Activated CD4-positive, alpha-beta T cell treated with anti-CD3 and anti-CD28 coated beads, Interleukin-2, amount 10 ng/mL, durations not matched to agents 24 days and 14 days (primary cell): Measurements from ENCODE around the gene CCDC81. TPM values are rescaled to one million over a fixed set of nuclear protein-coding genes. Genes with fewer than 3 reads are reported as not detected.
A peak's percentile ranks its signal among the peaks of the same experiment; 100 is the strongest.

Experiments
- DNase-seq: peaks from one replicate; pipeline ENCODE4 v3.0.0; 2022
- H3K27ac Mint-ChIP-seq: one replicate; pipeline ENCODE4 v1.8.0; 2022; ENCODE audit warnings: mild to moderate bottlenecking, mixed read lengths
- H3K27me3 Mint-ChIP-seq: one replicate; pipeline ENCODE4 v1.8.0; 2022; ENCODE audit warnings: mixed read lengths
- H3K36me3 Mint-ChIP-seq: one replicate; pipeline ENCODE4 v1.8.0; 2022; ENCODE audit warnings: low read depth, mild to moderate bottlenecking, mixed read lengths
- H3K4me1 Mint-ChIP-seq: one replicate; pipeline ENCODE4 v1.8.0; 2021; ENCODE audit warnings: mixed read lengths
- H3K4me3 Mint-ChIP-seq: one replicate; pipeline ENCODE4 v1.8.0; 2022; ENCODE audit warnings: mild to moderate bottlenecking, moderate library complexity, mixed read lengths
- H3K9me3 Mint-ChIP-seq: one replicate; pipeline ENCODE4 v1.8.0; 2021; ENCODE audit warnings: mixed read lengths
- intact Hi-C: fragments of 100-400 bp; cut with micrococcal nuclease; formaldehyde crosslinking; loops from one replicate; pipeline ENCODE4 v1.15.1; 2023
- total RNA-seq: library from RNA; stranded (reverse); gene quantifications from 2 replicates; pipeline ENCODE4 v1.2.3, GENCODE V29; 2022

CCDC81 gene
- total RNA-seq, 1 donor from 2014 or later, result 0.75 TPM

GRCh38 chr11:86456075-86456939, 81.6 kb downstream of the CCDC81 start:
- intact Hi-C loops, result loop anchor here (1.0 to 5.0 kb wide), 6 partner anchors 137 to 514 kb away; partner anchors contain the start of gene ME3
- Mint-ChIP-seq H3K9me3 (no peaks in the 10 kb centered on the region), H3K4me1 (peaks cover 45% of the 10 kb centered on the region), H3K27me3 (no peaks in the 10 kb centered on the region), H3K36me3 (no peaks in the 10 kb centered on the region), H3K27ac (peak overlapping the region; percentile 45), H3K4me3 (no peak overlapping the region)
- DNase-seq, result peak; percentile 93

GRCh38 chr11:86458294-86459001, 83.8 kb downstream of the CCDC81 start:
- H3K27me3 Mint-ChIP-seq, result no peaks in the 10 kb centered on the region
- H3K36me3 Mint-ChIP-seq, result no peaks in the 10 kb centered on the region
- H3K27ac Mint-ChIP-seq, result peak overlapping the region; percentile 25
- intact Hi-C loops, result loop anchor here (5.0 kb wide), 2 partner anchors 214 to 516 kb away; partner anchors contain the start of gene ME3
- H3K9me3 Mint-ChIP-seq, result no peaks in the 10 kb centered on the region
- peaks cover 45% of the 10 kb centered on the region for H3K4me1 Mint-ChIP-seq
- H3K4me3 Mint-ChIP-seq, result no peak overlapping the region
- DNase-seq, result no peak

GRCh38 chr11:86459002-86459385, 84.3 kb downstream of the CCDC81 start:
- H3K4me1 Mint-ChIP-seq, result peaks cover 43% of the 10 kb centered on the region
- H3K9me3 Mint-ChIP-seq, result no peaks in the 10 kb centered on the region
- no peak for DNase-seq

GRCh38 chr11:86459682-86460460, 85.2 kb downstream of the CCDC81 start:
- H3K4me3 Mint-ChIP-seq, result no peak overlapping the region
- peak overlapping the region; percentile 52 for H3K27ac Mint-ChIP-seq
- no peaks in the 10 kb centered on the region for H3K27me3 Mint-ChIP-seq
- H3K4me1 Mint-ChIP-seq, result peaks cover 35% of the 10 kb centered on the region
- no peak for DNase-seq
- no peaks in the 10 kb centered on the region for H3K9me3 Mint-ChIP-seq
- peaks cover under 1% of the 10 kb centered on the region for H3K36me3 Mint-ChIP-seq
- intact Hi-C loops, result loop anchor here (1.0 to 5.0 kb wide), 5 partner anchors 44 to 518 kb away; partner anchors contain the start of gene ME3

More at GRCh38 chr11:86459002-86459385, 84.3 kb downstream of the CCDC81 start:
- H3K27me3 Mint-ChIP-seq, result no peaks in the 10 kb centered on the region
- intact Hi-C loops, result loop anchor here (5.0 kb wide), 2 partner anchors 213 to 517 kb away; partner anchors contain the start of gene ME3
- no peak overlapping the region for H3K27ac Mint-ChIP-seq
- H3K36me3 Mint-ChIP-seq, result no peaks in the 10 kb centered on the region
- H3K4me3 Mint-ChIP-seq, result no peak overlapping the region

GRCh38 chr11:86460461-86461385, 86.0 kb downstream of the CCDC81 start:
- peak overlapping the region; percentile 52 for H3K27ac Mint-ChIP-seq
- intact Hi-C loops, result loop anchor here (1.0 to 2.0 kb wide), 3 partner anchors 44 to 358 kb away; no protein-coding TSS in a partner anchor
- H3K4me1 Mint-ChIP-seq, result peaks cover 32% of the 10 kb centered on the region
- no peak overlapping the region for H3K4me3 Mint-ChIP-seq
- no peaks in the 10 kb centered on the region for H3K9me3 Mint-ChIP-seq
- DNase-seq, result no peak
- peaks cover 1% of the 10 kb centered on the region for H3K36me3 Mint-ChIP-seq
- H3K27me3 Mint-ChIP-seq, result no peaks in the 10 kb centered on the region

- no peak overlapping the region for H3K4me3 Mint-ChIP-seq
- DNase-seq, result no peak
- H3K9me3 Mint-ChIP-seq, result no peaks in the 10 kb centered on the region
- H3K4me1 Mint-ChIP-seq, result peaks cover 22% of the 10 kb centered on the region
- H3K27ac Mint-ChIP-seq, result peak overlapping the region; percentile 48
- peaks cover 1% of the 10 kb centered on the region for H3K36me3 Mint-ChIP-seq
- H3K27me3 Mint-ChIP-seq, result no peaks in the 10 kb centered on the region
- intact Hi-C loops, result loop anchor here (2.0 kb wide), 1 partner anchor 63 kb away; no protein-coding TSS in a partner anchor
Measured at GRCh38 chr11:86461892-86462291, 87.2 kb downstream of the CCDC81 start.

GRCh38 chr11:86463120-86463519, 88.4 kb downstream of the CCDC81 start:
- Mint-ChIP-seq H3K36me3 (peaks cover 1% of the 10 kb centered on the region), H3K9me3 (peaks cover 2% of the 10 kb centered on the region), H3K27ac (no peak overlapping the region), H3K4me3 (no peak overlapping the region), H3K4me1 (peaks cover 21% of the 10 kb centered on the region), H3K27me3 (no peaks in the 10 kb centered on the region)
- DNase-seq, result no peak
- intact Hi-C loops, result no loop called here

- peaks cover 5% of the 10 kb centered on the region for H3K9me3 Mint-ChIP-seq
- H3K27me3 Mint-ChIP-seq, result no peaks in the 10 kb centered on the region
- no peak overlapping the region for H3K4me3 Mint-ChIP-seq
- H3K36me3 Mint-ChIP-seq, result peaks cover 1% of the 10 kb centered on the region
- peaks cover 15% of the 10 kb centered on the region for H3K4me1 Mint-ChIP-seq
- DNase-seq, result no peak
- intact Hi-C loops, result no loop called here
- no peak overlapping the region for H3K27ac Mint-ChIP-seq
Measured at GRCh38 chr11:86463955-86464354, 89.3 kb downstream of the CCDC81 start.

GRCh38 chr11:86464509-86465221, 90.0 kb downstream of the CCDC81 start:
- DNase-seq, result no peak
- peak overlapping the region; percentile 14 for H3K27ac Mint-ChIP-seq
- H3K36me3 Mint-ChIP-seq, result peaks cover 1% of the 10 kb centered on the region
- no peak overlapping the region for H3K4me3 Mint-ChIP-seq
- H3K4me1 Mint-ChIP-seq, result peaks cover 15% of the 10 kb centered on the region
- no peaks in the 10 kb centered on the region for H3K27me3 Mint-ChIP-seq
- peaks cover 5% of the 10 kb centered on the region for H3K9me3 Mint-ChIP-seq
- intact Hi-C loops, result no loop called here

GRCh38 chr11:86468169-86468568, 93.5 kb downstream of the CCDC81 start:
- H3K4me1 Mint-ChIP-seq, result peaks cover 8% of the 10 kb centered on the region
- H3K27ac Mint-ChIP-seq, result no peak overlapping the region
- DNase-seq, result no peak
- H3K9me3 Mint-ChIP-seq, result peaks cover 5% of the 10 kb centered on the region
- intact Hi-C loops, result no loop called here
- peaks cover 1% of the 10 kb centered on the region for H3K36me3 Mint-ChIP-seq
- H3K27me3 Mint-ChIP-seq, result no peaks in the 10 kb centered on the region
- no peak overlapping the region for H3K4me3 Mint-ChIP-seq

GRCh38 chr11:86469491-86470388, 95.1 kb downstream of the CCDC81 start:
- H3K27ac Mint-ChIP-seq, result no peak overlapping the region
- no peaks in the 10 kb centered on the region for H3K27me3 Mint-ChIP-seq
- intact Hi-C loops, result no loop called here
- peaks cover 5% of the 10 kb centered on the region for H3K9me3 Mint-ChIP-seq
- H3K4me3 Mint-ChIP-seq, result no peak overlapping the region
- peaks cover 8% of the 10 kb centered on the region for H3K4me1 Mint-ChIP-seq
- peaks cover 1% of the 10 kb centered on the region for H3K36me3 Mint-ChIP-seq
- DNase-seq, result no peak
